A673 (cell line): Measurements from ENCODE around the gene PCED1B. TPM values are rescaled to one million over a fixed set of nuclear protein-coding genes. Genes with fewer than 3 reads are reported as not detected.

Source experiments
- BruUV-seq: library from RNA; stranded (reverse); fragments of 400-500 nt; replicated peaks from 2 replicates; lab custom pipeline; 2021; lab: Mats Ljungman, UMichigan
- CTCF ChIA-PET: fragments of 300-600 bp; sonication (Branson Sonifier 250); formaldehyde crosslinking; loops from one replicate; lab custom pipeline; 2022; ENCODE audit warnings: antibody characterized with exemption; lab: Charles Lee
- POLR2A ChIA-PET: fragments of 300-600 bp; sonication (Branson Sonifier 250); formaldehyde crosslinking; loops from one replicate; lab custom pipeline; 2022; ENCODE audit warnings: antibody characterized with exemption; ENCODE audit not compliant: low non-redundant PET; lab: Charles Lee
- DNase-seq: peaks from one replicate; pipeline ENCODE4 v3.0.0-alpha.2; 2015; ENCODE audit warnings: low spot score
- H3K27ac ChIP-seq: fragments of 200-600 bp; sonication (generic); 2 replicates; pipeline ENCODE4 v1.5.1; 2016; ENCODE audit warnings: mixed run types, low read depth, mild to moderate bottlenecking, mixed read lengths, antibody characterized with exemption, low read length; ENCODE audit not compliant: poor library complexity, severe bottlenecking
- H3K27me3 ChIP-seq: fragments of 200-600 bp; sonication (generic); replicated peaks from 2 replicates; pipeline ENCODE4 v1.6.1; 2017; ENCODE audit warnings: mixed run types, low read depth, mild to moderate bottlenecking, mixed read lengths, antibody characterized with exemption, low read length; ENCODE audit not compliant: insufficient read depth, poor library complexity
- H3K36me3 ChIP-seq: fragments of 200-600 bp; sonication (generic); 2 replicates; pipeline ENCODE4 v1.6.1; 2016; ENCODE audit warnings: mixed run types, mild to moderate bottlenecking, mixed read lengths, antibody characterized with exemption, low read length; ENCODE audit not compliant: insufficient read depth, poor library complexity, severe bottlenecking
- H3K4me1 ChIP-seq: fragments of 200-600 bp; sonication (generic); 2 replicates; pipeline ENCODE4 v1.6.1; 2017; ENCODE audit warnings: mixed run types, mild to moderate bottlenecking, mixed read lengths, antibody characterized with exemption, low read length; ENCODE audit not compliant: insufficient read depth, poor library complexity, severe bottlenecking
- H3K4me3 ChIP-seq: fragments of 200-600 bp; sonication (generic); 2 replicates; pipeline ENCODE4 v1.5.1; 2016; ENCODE audit warnings: low read depth, mixed run types, mild to moderate bottlenecking, mixed read lengths, low read length; ENCODE audit not compliant: poor library complexity, severe bottlenecking
- H3K9me3 ChIP-seq: fragments of 200-600 bp; sonication (generic); 2 replicates; pipeline ENCODE4 v1.6.1; 2016; ENCODE audit warnings: mixed run types, low read depth, mild to moderate bottlenecking, mixed read lengths, antibody characterized with exemption, low read length; ENCODE audit not compliant: poor library complexity, severe bottlenecking
- CTCF ChIP-seq: fragments of 300-800, 200-600 bp; sonication (generic); conservative IDR thresholded peaks from 2 replicates; pipeline ENCODE4 v1.5.1; 2017; ENCODE audit warnings: low read depth, mild to moderate bottlenecking, antibody characterized with exemption, low read length, moderate library complexity, mixed read lengths
- EZH2 ChIP-seq: fragments of 200-600 bp; sonication (generic); IDR thresholded peaks from 2 replicates; pipeline ENCODE4 v1.6.1; 2017; ENCODE audit warnings: borderline replicate concordance, low read depth, mild to moderate bottlenecking, mixed read lengths, antibody characterized with exemption, low read length; ENCODE audit not compliant: poor library complexity, severe bottlenecking
- intact Hi-C: fragments of 100-400 bp; cut with micrococcal nuclease; formaldehyde crosslinking; loops from one replicate; pipeline ENCODE4 v1.10.0; 2022; ENCODE audit not compliant: unreplicated experiment
- total RNA-seq: library from RNA; stranded (reverse); gene quantifications from 2 replicates; pipeline ENCODE4 v1.2.3, GENCODE V29; 2021

The PCED1B gene
- total RNA-seq, 1 experiment from 2014 or later, result 3.1 TPM

- Histone ChIP-seq H3K27me3 (no peaks in the 10 kb centered on the region), H3K27ac (no peak overlapping the region), H3K36me3 (no peaks in the 10 kb centered on the region), H3K9me3 (no peaks in the 10 kb centered on the region), H3K4me1 (no peaks in the 10 kb centered on the region), H3K4me3 (no peak overlapping the region)
- intact Hi-C loops, result no loop called here
- BruUV-seq, result no TSS peak
- ChIA-PET POLR2A (no interaction called here), CTCF (no interaction called here)
- TF ChIP-seq EZH2 (no peak), CTCF (no peak)
- no peak for DNase-seq
These were observed 41.7 kb downstream of the PCED1B start for GRCh38 chr12:47121146-47121545.

- Histone ChIP-seq H3K9me3 (no peaks in the 10 kb centered on the region), H3K27me3 (no peaks in the 10 kb centered on the region), H3K4me1 (no peaks in the 10 kb centered on the region), H3K36me3 (no peaks in the 10 kb centered on the region), H3K4me3 (no peak overlapping the region), H3K27ac (no peak overlapping the region)
- DNase-seq, result no peak
- ChIA-PET CTCF (no interaction called here), POLR2A (no interaction called here)
- no TSS peak for BruUV-seq
- intact Hi-C loops, result no loop called here
- no peak for TF ChIP-seq CTCF
- no peak for TF ChIP-seq EZH2
These were observed 43.2 kb downstream of the PCED1B start for GRCh38 chr12:47122602-47123001.

DNA sequence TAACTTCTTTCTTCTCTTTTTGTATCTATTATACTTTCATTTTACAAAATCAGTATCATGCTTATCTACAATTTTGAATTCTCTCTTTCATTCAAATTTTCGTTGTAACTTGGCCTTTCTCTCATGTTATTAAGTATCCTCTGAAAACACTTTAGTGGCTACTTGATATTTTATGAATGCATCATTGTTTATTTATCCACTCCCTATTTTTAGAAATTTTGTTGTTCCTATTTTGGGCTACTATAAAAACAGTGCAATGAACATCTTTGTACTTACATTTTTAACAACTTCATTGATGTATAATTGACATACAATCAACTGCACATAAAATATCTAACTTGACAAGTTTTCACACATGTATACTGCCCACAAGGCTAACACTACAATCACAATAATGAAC, 44.3 kb downstream of the PCED1B start:
- Histone ChIP-seq H3K4me3 (no peak overlapping the region), H3K4me1 (no peaks in the 10 kb centered on the region), H3K36me3 (no peaks in the 10 kb centered on the region), H3K27ac (no peak overlapping the region), H3K27me3 (no peaks in the 10 kb centered on the region), H3K9me3 (no peaks in the 10 kb centered on the region)
- TF ChIP-seq CTCF (no peak), EZH2 (no peak)
- intact Hi-C loops, result no loop called here
- DNase-seq, result no peak
- POLR2A ChIA-PET, result no interaction called here
- no TSS peak for BruUV-seq
- CTCF ChIA-PET, result no interaction called here
